ENCODE data around the gene DAD1.

DNA sequence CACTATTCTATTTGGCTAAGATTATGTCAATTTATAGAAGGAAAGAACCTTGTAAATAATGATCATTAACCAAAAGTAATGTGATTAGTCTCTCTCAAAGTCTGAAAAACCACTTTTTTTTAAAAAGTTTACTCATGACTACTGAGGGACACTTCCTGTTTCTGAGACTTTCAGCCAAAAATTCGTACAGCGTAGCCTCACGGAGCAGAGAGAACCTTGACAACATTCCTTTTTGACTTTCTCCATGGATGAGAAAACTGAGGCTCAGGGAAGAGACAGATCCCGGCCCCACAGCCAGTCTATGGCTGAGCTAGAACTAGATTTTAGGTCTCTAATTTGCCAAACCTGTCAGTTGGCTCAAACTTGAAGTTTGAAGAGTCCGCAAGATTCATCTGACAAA, 68.2 kb downstream of the DAD1 start:
- TF ChIP-seq, protein P1, sequence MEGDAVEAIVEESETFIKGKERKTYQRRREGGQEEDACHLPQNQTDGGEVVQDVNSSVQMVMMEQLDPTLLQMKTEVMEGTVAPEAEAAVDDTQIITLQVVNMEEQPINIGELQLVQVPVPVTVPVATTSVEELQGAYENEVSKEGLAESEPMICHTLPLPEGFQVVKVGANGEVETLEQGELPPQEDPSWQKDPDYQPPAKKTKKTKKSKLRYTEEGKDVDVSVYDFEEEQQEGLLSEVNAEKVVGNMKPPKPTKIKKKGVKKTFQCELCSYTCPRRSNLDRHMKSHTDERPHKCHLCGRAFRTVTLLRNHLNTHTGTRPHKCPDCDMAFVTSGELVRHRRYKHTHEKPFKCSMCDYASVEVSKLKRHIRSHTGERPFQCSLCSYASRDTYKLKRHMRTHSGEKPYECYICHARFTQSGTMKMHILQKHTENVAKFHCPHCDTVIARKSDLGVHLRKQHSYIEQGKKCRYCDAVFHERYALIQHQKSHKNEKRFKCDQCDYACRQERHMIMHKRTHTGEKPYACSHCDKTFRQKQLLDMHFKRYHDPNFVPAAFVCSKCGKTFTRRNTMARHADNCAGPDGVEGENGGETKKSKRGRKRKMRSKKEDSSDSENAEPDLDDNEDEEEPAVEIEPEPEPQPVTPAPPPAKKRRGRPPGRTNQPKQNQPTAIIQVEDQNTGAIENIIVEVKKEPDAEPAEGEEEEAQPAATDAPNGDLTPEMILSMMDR (IDR thresholded peaks at IDR 0.05): no peak
- no peak for TF ChIP-seq POLR2A (IDR thresholded peaks at IDR 0.05)
